Fibroblast of skin of back (primary cell): ENCODE measurements around the gene BMPER.

Experiments used
- DNase-seq: peaks from one replicate; pipeline ENCODE4 v3.0.0-alpha.2; 2013

BMPER gene

DNA sequence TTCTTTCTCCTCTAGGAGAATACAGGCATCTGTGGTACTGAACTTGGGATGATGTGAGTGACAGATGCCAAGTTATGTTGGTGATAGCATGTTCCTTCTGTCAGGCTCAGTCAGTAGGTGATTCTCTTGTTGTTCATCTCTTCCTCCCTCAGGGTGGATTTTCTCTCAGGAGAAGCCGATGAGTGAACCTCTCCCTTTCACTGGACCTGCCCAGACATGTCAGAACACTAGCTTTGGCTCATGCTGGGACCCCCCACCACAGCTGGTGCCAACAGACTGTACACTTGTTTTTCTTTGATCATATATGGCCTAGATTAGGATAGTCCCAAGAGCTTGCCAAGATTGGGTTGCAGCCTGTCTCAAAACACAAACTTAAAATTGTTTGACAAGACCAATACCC lies 129.4 kb downstream of the BMPER start:
- no peak for DNase-seq

GRCh38 chr7:34036051-34036920 lies 130.9 kb downstream of the BMPER start:
- DNase-seq, result no peak

- no peak for DNase-seq
Measured at GRCh38 chr7:34036972-34037792, 131.8 kb downstream of the BMPER start.

DNA sequence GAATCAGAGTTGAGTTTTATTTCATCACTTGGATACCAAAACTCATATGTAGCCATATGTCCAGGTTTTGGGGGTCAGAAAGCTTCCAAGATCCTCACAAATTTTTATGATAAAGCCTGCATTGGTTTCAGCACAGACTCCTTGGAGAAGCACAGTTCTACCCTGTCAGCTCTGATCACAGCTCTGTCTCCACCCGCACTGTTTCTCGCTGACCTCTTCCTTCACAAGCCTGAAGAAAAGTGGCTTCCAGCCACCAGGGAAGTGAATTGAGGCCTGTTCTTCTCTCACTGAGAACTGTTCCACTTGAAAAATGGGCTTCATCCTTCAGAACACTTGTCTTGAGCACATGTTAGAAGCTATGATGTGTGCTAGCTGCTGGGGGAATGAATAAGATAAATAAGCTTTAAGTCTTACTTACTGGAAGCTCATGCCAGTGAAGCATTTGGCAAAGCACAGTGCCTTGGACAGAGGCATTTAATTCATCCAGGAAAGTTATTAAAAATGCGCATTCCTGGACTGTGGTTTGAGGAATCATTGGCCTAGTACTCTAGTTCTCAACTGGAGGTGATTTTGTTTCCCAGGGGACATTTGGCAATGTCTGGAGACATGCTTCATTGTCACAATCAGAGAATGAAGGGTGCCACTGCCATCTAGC lies 133.6 kb downstream of the BMPER start:
- DNase-seq, result peak; percentile 71

DNA sequence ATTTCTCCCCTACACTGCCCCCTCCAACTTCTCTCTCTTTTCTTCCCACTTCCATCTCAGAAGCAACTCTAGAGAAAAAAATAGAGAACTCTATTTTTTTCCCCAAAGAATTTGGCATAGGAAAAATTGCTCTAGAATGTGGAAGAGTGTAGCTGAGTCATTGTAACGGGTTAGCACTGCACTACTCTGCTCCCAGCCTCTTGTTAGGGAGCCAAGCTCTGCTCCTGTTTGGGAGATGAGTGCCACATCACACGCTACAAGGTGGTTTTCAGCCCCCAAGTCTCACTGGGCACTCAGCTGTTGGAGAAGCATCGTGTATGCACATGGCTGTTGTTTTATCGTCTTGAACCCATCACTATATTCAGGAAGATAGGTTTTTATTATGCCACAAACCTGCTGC lies 136.4 kb downstream of the BMPER start:
- DNase-seq, result peak; percentile 25

DNA sequence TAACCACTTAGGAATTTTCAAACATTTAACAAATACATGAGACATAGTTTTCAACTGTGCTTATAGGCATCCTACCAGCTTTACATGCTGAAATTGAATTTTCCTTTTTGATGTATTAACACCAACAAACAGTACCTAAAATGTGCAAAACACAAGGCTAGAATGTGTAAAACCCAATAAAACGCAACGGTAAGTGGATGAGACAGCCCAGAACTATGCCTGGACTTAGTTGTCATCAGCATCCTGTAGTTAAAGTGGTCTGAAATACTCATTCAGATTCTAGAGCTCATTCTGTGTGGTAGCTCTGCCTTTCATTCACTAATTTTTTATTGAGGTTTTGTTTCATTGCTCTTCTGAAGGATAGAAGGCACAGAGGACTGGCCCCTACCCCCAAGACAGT lies 137.1 kb downstream of the BMPER start:
- DNase-seq, result no peak

DNA sequence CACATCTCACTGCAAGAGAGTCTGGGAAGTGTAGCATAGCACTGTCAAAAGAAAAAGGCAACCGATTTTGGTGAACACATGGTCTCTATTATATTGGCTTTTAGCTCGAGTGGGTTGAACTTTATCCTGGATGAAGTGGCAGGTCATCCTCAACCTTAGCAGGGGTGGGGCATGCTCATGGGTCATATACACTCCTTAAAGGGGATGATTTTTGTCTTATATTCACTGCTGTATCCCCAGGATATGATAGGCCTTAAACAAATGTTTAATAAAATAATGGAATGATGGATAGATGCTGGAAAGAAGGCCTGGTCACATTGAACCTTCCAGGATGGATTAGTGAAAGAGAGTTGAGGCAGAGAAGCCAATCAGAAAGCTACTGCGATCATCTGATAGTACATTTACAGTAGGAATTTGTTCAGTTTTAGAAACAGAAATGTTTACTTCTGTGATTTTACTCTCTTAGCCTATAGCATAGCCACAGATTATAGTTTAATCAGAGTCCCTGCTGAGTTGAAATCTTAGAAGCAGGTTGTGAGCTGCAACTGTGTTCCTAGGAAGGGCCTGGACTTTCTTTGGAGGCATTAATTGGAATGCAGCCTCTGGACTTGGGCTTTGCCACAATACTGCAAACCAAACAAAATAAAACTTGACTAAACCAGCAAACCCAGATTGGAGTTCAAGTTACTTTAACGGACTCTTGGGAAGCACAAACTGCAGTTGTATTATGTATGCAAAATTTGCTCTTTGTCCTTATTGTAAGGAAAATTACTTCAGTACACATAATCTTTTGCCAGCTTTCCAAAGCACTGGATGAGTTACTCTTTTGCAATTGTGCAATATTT lies 138.3 kb downstream of the BMPER start:
- DNase-seq, result no peak

DNA sequence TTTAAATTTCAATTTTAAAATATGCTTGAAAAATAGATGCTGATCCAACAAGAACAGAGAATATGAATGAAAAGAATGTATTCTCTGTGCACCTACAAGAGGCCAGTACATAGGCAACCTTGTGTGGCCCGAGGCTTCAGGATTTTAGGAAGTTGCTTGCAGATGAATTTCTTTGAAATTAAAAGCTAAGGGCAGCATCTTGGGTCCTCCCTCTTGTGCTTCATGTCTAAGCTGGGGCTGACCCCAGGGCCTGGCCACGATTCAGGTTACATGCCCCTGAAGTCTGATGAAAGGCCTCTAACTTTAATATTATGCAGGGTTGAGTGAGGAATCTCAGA lies 138.9 kb downstream of the BMPER start:
- DNase-seq, result no peak

GRCh38 chr7:34044734-34045353 lies 139.5 kb downstream of the BMPER start:
- DNase-seq, result no peak

GRCh38 chr7:34048445-34048844 lies 143.1 kb downstream of the BMPER start:
- DNase-seq, result no peak

DNA sequence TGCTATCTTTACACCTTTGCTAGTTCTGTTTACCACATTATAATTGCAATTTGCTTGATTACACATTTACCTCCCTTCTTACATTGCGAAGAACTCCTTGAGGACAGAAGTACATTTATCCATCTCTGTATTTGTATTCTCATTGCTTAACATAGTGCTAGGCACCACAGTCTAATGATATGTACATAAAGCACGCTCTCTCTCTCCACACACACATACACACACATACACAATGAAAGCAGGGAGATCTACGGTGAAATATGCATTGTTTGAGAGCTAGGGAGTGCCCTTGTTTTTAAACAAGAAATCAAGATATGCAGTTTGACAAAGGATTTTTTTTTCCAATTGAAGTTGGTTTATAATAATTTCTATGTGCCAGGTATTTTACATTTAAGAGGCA lies 148.7 kb downstream of the BMPER start:
- DNase-seq, result no peak

DNA sequence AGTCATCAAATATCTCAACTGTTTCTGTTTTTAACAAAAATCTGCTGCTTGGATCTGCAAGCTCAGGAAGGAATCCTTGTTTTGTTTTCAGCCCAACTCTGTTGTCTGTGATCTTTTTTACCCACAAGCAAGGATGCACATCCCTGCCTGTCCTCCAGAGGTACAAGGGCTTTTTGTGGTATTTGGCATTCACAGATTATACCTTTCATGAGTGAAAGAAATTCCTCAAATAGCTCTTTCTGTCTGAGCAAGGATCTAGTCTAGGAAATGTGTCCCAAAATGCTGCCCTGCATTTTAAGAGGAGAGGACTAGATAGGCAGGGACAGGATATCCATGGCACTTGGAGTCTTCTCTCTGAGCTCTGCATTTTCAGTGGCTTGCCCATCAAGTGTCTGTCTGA lies 151.8 kb downstream of the BMPER start:
- DNase-seq, result no peak

DNA sequence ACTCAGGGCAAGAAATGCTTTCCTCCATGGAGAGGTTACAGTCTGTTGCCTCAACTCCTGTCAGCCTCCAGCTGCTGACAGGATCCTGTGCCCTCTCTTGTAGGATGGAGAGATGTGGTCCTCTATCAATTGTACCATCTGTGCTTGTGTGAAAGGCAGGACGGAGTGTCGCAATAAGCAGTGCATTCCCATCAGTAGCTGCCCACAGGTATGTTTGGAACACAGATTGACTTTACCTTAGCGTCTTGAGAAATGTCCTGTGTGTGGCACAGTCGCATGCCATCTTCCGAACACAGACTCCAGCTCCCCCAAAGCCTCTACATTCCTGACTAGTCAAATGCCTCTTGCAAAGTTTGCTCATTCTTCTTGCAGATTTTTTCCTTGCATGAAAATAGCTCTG lies 152.6 kb downstream of the BMPER start:
- no peak for DNase-seq

- no peak for DNase-seq
Measured at GRCh38 chr7:34058801-34059135, 153.4 kb downstream of the BMPER start.

GRCh38 chr7:34059136-34059828 lies 153.9 kb downstream of the BMPER start:
- no peak for DNase-seq

- peak; percentile 26 for DNase-seq
Measured at GRCh38 chr7:34060196-34060947, 155.0 kb downstream of the BMPER start.

GRCh38 chr7:34061149-34061548 lies 155.8 kb downstream of the BMPER start:
- DNase-seq, result peak; percentile 53

GRCh38 chr7:34062341-34062740 lies 157.0 kb downstream of the BMPER start:
- DNase-seq, result no peak

DNA sequence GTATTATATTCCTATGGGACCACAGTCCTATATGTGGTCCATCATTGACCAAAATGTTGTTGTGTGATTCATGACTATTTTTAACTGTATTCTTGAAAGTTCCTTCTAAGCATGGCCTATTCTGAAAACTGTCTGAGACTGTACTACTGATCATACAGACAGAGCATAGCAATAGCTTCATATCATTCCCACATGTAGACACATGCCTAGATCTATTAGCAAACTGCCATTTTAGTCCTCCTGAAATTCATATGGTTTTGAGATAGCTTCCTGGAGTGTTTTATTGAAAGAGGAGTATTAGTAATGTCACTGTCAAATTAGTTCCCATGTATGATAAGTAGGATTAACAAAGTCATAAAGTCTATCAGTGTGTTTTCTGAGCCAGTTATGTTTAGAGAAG lies 157.5 kb downstream of the BMPER start:
- DNase-seq, result no peak

DNA sequence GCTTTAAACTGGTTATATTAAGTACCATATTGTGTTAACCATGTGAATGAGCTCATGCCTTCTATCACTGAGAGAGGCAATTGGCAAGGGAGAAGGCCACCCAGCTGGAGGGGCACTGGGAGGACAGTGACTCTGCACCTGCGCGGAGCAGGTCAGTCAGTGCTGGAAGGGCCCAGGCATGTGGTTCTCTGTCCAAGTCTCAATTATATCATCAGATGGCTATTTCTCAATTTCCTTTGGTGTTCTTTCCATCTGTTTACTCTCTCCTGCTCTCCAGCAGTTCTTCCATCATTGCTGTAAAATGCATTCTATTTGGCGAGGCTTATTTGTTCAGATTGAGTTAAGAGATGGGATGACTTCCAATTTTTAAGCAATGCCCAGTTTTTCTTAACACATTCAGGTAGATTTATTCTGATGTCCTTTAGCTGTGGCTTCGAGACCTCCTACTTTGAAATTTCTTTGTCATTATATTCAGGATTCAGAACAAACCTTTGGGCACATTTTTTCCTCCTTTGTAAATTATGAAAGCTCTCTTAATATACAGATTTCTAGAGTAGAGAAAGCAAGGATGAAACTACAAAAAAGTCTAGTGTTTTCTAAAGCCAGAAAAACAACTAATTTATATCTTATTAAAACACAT lies 159.3 kb downstream of the BMPER start:
- no peak for DNase-seq
